Activated T-cell treated with anti-CD3 and anti-CD28 coated beads, Interleukin-2, amount 50 U/mL, for 72 hours (primary cell): Measurements from ENCODE around the gene KRTAP12-3. TPM values are rescaled to one million over a fixed set of nuclear protein-coding genes. Genes with fewer than 3 reads are reported as not detected.
A peak's percentile ranks its signal among the peaks of the same experiment; 100 is the strongest.
"Not testable (repeated sequence)": the region's sequence is repeated elsewhere in the genome, so short reads cannot be mapped to it uniquely, and the experiment has no call there.

Experiments used
- ATAC-seq, 2 donors: fragments of 150-1000 bp; cut with Tn5 transposase; replicated peaks in 1 of 2; 2 replicates each; pipeline ENCODE4 v1.10.0; 2021; ENCODE audit warnings: moderate library complexity in 2 of 2, mild to moderate bottlenecking in 1 of 2
- DNase-seq, 2 donors: peaks; one replicate each; pipeline ENCODE4 v3.0.0; 2021 to 2022; ENCODE audit warnings: mixed read lengths in 1 of 2
- H3K27ac Mint-ChIP-seq: one replicate; pipeline ENCODE4 v1.8.0; 2022; ENCODE audit warnings: mild to moderate bottlenecking, moderate library complexity, mixed read lengths
- H3K27me3 Mint-ChIP-seq: one replicate; pipeline ENCODE4 v1.8.0; 2022; ENCODE audit warnings: low read depth, mixed read lengths
- H3K36me3 Mint-ChIP-seq, 2 donors: one replicate each; pipeline ENCODE4 v1.8.0; 2022; ENCODE audit warnings: mixed read lengths in 2 of 2, mild to moderate bottlenecking in 1 of 2; ENCODE audit not compliant: insufficient read depth in 2 of 2
- H3K4me1 Mint-ChIP-seq: one replicate; pipeline ENCODE4 v1.8.0; 2022; ENCODE audit warnings: low read depth, mixed read lengths
- H3K4me3 Mint-ChIP-seq, 2 donors: one replicate each; pipeline ENCODE4 v1.8.0; 2022; ENCODE audit warnings: mild to moderate bottlenecking in 2 of 2, mixed read lengths in 2 of 2, moderate library complexity in 2 of 2
- H3K9me3 Mint-ChIP-seq, 2 donors: one replicate each; pipeline ENCODE4 v1.8.0; 2022; ENCODE audit warnings: mixed read lengths in 2 of 2
- total RNA-seq, 2 donors: library from RNA; stranded (reverse); gene quantifications; one replicate each; pipeline ENCODE4 v1.2.3, GENCODE V29; 2022

The KRTAP12-3 gene
- total RNA-seq, 2 donors from 2014 or later: not detected

GRCh38 chr21:44686000-44686781 lies 28.5 kb downstream of the KRTAP12-3 start:
- Mint-ChIP-seq H3K9me3 (no peaks in the 10 kb centered on the region), H3K4me3 (peak overlapping the region in 1 of 2 donors; percentile 38), H3K27me3 (peaks cover 8% of the 10 kb centered on the region), H3K36me3 (no peaks in the 10 kb centered on the region), H3K4me1 (peaks cover 15% of the 10 kb centered on the region), H3K27ac (no peak overlapping the region)
- DNase-seq (no peak), ATAC-seq (peak; percentile 65 to 79)

GRCh38 chr21:44686843-44687561 lies 29.3 kb downstream of the KRTAP12-3 start:
- peaks cover 8% of the 10 kb centered on the region for H3K27me3 Mint-ChIP-seq
- peaks cover 23% of the 10 kb centered on the region for H3K4me1 Mint-ChIP-seq
- no peaks in the 10 kb centered on the region for H3K36me3 Mint-ChIP-seq
- H3K27ac Mint-ChIP-seq: no peak overlapping the region
- H3K4me3 Mint-ChIP-seq: no peak overlapping the region
- ATAC-seq (no peak), DNase-seq (no peak)
- no peaks in the 10 kb centered on the region for H3K9me3 Mint-ChIP-seq

- peaks cover 0 to under 1% of the 10 kb centered on the region in 2 donors for H3K9me3 Mint-ChIP-seq
Measured at GRCh38 chr21:44687671-44688070, 29.9 kb downstream of the KRTAP12-3 start.

GRCh38 chr21:44689740-44690139 lies 32.0 kb downstream of the KRTAP12-3 start:
- not testable (repeated sequence) for H3K4me3 Mint-ChIP-seq, H3K27ac Mint-ChIP-seq, DNase-seq, H3K36me3 Mint-ChIP-seq, H3K27me3 Mint-ChIP-seq, H3K9me3 Mint-ChIP-seq, ATAC-seq
- H3K4me1 Mint-ChIP-seq: peaks cover 23% of the 10 kb centered on the region

More at GRCh38 chr21:44687671-44688070, 29.9 kb downstream of the KRTAP12-3 start:
- H3K36me3 Mint-ChIP-seq: peaks cover 2% of the 10 kb centered on the region in 2 donors
- H3K4me3 Mint-ChIP-seq: no peak overlapping the region
- ATAC-seq: no peak
- peaks cover 23% of the 10 kb centered on the region for H3K4me1 Mint-ChIP-seq
- peaks cover 8% of the 10 kb centered on the region for H3K27me3 Mint-ChIP-seq
- H3K27ac Mint-ChIP-seq: no peak overlapping the region
- DNase-seq: no peak

- H3K36me3 Mint-ChIP-seq: peaks cover 4 to 7% of the 10 kb centered on the region in 2 donors
- peaks cover 11% of the 10 kb centered on the region for H3K4me1 Mint-ChIP-seq
- H3K27me3 Mint-ChIP-seq: peaks cover 10% of the 10 kb centered on the region
- H3K27ac Mint-ChIP-seq: no peak overlapping the region
- H3K9me3 Mint-ChIP-seq: peaks cover 3 to 5% of the 10 kb centered on the region in 2 donors
- H3K4me3 Mint-ChIP-seq: no peak overlapping the region
- DNase-seq (no peak), ATAC-seq (no peak)
Measured at GRCh38 chr21:44691686-44692085, 34.0 kb downstream of the KRTAP12-3 start.

GRCh38 chr21:44692798-44693512 lies 35.2 kb downstream of the KRTAP12-3 start:
- Mint-ChIP-seq H3K27ac (no peak overlapping the region), H3K4me1 (peaks cover 9% of the 10 kb centered on the region), H3K9me3 (peaks cover 3 to 5% of the 10 kb centered on the region in 2 donors), H3K27me3 (peaks cover 22% of the 10 kb centered on the region), H3K36me3 (peaks cover 4 to 7% of the 10 kb centered on the region in 2 donors), H3K4me3 (no peak overlapping the region)
- ATAC-seq (no peak), DNase-seq (no peak)

- H3K27ac Mint-ChIP-seq: no peak overlapping the region
- DNase-seq (no peak), ATAC-seq (no peak)
- peaks cover 4 to 7% of the 10 kb centered on the region in 2 donors for H3K36me3 Mint-ChIP-seq
- no peak overlapping the region for H3K4me3 Mint-ChIP-seq
- peaks cover 9% of the 10 kb centered on the region for H3K4me1 Mint-ChIP-seq
- H3K27me3 Mint-ChIP-seq: peaks cover 38% of the 10 kb centered on the region
- peaks cover 3 to 5% of the 10 kb centered on the region in 2 donors for H3K9me3 Mint-ChIP-seq
Measured at GRCh38 chr21:44694776-44695175, 37.0 kb downstream of the KRTAP12-3 start.

- Mint-ChIP-seq H3K27ac (no peak overlapping the region), H3K4me3 (no peak overlapping the region)
- no peak for ATAC-seq
Measured at GRCh38 chr21:44695184-44695583, 37.5 kb downstream of the KRTAP12-3 start.

GRCh38 chr21:44695641-44696040 lies 37.9 kb downstream of the KRTAP12-3 start:
- Mint-ChIP-seq H3K36me3 (peaks cover 4 to 7% of the 10 kb centered on the region in 2 donors), H3K4me1 (peaks cover 9% of the 10 kb centered on the region), H3K27me3 (peaks cover 43% of the 10 kb centered on the region), H3K4me3 (no peak overlapping the region), H3K9me3 (peaks cover 3 to 5% of the 10 kb centered on the region in 2 donors), H3K27ac (no peak overlapping the region)
- DNase-seq (no peak), ATAC-seq (no peak)

More at GRCh38 chr21:44695184-44695583, 37.5 kb downstream of the KRTAP12-3 start:
- H3K27me3 Mint-ChIP-seq: peaks cover 42% of the 10 kb centered on the region
- H3K4me1 Mint-ChIP-seq: peaks cover 9% of the 10 kb centered on the region
- H3K9me3 Mint-ChIP-seq: peaks cover 3 to 5% of the 10 kb centered on the region in 2 donors
- no peak for DNase-seq
- H3K36me3 Mint-ChIP-seq: peaks cover 4 to 7% of the 10 kb centered on the region in 2 donors

- DNase-seq: no peak
- H3K27ac Mint-ChIP-seq: no peak overlapping the region
- peaks cover 3 to 5% of the 10 kb centered on the region in 2 donors for H3K9me3 Mint-ChIP-seq
- H3K27me3 Mint-ChIP-seq: peaks cover 43% of the 10 kb centered on the region
- ATAC-seq: no peak
- H3K4me1 Mint-ChIP-seq: peaks cover 4% of the 10 kb centered on the region
- H3K36me3 Mint-ChIP-seq: peaks cover 4 to 7% of the 10 kb centered on the region in 2 donors
- H3K4me3 Mint-ChIP-seq: no peak overlapping the region
Measured at GRCh38 chr21:44696572-44696971, 38.8 kb downstream of the KRTAP12-3 start.

GRCh38 chr21:44697172-44697810 lies 39.6 kb downstream of the KRTAP12-3 start, which contains the start of gene KRTAP10-12:
TSS of gene KRTAP10-12 (plus strand) at chr21:44697172. CDS start at chr21:44697202, 30 bp downstream.
- not testable (repeated sequence) for H3K27ac Mint-ChIP-seq, ATAC-seq, H3K4me3 Mint-ChIP-seq, H3K9me3 Mint-ChIP-seq, H3K36me3 Mint-ChIP-seq, DNase-seq, H3K4me1 Mint-ChIP-seq
- H3K27me3 Mint-ChIP-seq: peaks cover 51% of the 10 kb centered on the region
